SW 1271 (cell line): Measurements from ENCODE around the gene KLHL17.

Experiments
- DNase-seq, 2 experiments: peaks; one replicate each; lab custom pipeline; 2025; lab: John Stamatoyannopoulos, UW

KLHL17 gene

DNA sequence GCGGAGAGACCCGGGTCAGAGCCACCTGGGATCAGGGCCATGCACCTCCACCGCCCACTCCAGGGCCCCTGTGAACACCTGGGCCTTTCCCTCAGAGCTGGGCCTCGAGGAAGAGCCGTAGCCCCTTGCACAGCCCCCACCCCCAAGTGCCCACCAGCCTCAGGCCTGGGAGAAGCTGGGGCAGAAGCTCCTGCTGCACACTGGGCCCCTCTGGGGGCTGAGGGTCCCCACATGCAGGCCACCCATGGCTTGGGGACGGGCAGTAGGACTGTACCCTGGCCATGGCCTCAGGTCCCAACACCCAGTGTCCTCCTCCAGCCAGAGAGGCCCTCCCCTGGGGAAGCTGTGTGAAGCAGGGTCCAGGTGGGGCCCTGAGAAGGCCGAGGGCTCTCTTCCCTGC, 7.8 kb upstream of the KLHL17 start:
- no peak for DNase-seq

DNA sequence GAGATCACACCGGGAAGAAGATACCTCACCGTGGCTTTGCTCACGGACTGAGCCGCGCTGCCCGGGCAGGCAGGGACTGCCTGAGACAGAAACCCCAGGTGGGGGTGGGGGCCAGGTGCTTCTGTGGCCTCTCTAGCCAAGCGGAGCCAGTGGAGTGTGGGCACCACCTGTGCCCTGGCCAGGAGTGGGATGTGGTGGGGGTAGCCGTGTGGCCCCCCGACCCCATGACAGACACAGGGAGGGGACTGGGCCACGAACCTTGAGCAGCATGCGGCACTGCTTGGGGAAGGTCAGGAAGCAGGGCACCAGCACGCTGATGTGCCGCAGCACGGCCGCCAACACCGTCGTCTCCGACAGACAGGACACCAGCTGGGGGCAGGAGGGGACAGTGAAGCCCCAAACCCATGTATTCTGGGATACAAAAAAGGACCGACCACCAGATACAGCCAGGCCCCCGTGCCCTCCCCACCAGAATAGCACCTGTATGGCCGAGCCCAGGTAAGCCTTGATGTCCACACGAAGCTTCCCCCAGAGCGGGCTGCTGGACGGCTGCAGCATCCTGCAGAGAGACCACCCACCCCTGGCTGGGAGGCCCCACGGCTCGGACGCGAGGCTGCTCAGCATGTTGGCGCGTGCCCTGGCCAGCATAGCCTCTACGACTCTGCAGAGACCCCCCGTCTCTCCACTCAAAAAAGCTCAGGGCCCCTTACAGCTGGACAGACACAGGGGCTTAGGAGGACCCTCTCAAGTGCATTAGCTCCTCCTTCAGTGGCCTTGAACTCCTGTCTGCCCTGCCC, 6.7 kb upstream of the KLHL17 start:
- no peak for DNase-seq

DNA sequence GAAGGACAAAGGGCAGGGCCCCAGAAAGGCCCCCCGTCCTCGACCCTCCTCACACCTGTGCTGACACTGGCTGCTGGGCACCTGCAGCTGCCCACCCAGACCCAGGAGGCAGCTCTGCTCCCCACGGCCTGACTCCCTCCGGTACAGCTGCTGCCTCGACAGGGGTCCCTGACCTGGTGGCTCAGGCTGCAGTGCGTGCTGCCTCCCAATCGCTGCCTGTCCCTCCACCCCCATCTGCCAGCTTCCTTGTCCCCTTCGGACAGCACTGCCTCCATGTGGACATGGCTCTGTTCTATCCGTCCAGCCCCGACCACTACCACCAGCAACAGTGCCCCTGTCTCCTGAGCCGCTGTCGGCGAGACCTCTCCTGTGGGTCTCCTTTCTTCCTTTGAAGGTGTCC, 5.5 kb upstream of the KLHL17 start:
- DNase-seq, result no peak

DNA sequence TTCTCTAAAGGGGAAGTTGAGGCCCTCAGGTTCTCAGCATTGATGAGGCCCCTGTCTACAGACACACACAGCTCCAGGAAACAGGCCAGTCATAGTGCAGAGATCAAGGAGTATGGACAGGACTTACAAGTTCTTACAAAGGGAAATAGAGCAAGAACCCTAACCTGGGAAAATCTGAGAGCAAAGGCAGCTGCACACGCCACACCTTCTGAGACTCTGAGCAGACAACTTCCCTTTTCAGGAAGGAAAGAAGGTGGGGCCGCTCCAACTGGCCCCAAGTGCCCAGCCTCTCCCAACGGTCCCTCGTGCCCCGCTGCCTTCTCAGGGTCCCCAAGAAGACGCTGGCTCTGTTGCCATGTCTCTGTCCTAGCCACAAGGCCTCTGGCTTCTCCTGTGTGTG, 4.9 kb upstream of the KLHL17 start:
- DNase-seq, result no peak

DNA sequence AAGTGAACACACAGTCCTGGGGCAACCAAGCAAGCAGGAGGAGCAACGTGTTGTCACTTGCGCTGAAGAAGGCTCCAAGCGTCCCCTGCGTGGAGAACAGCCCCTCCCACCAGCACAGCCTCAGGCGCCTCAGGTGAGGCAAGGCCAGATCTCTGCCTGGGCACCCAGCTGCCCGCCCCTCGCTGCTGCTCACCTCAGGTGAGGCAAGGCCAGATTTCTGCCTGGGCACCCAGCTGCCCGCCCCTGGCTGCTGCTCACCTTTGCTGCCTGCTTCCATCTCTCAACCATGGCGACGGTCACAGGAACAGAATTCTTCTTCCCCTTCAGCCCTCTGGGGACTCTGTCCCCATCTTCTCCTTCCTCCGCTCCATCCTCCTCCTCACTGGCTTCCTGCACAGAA, 3.7 kb upstream of the KLHL17 start:
- no peak for DNase-seq

DNA sequence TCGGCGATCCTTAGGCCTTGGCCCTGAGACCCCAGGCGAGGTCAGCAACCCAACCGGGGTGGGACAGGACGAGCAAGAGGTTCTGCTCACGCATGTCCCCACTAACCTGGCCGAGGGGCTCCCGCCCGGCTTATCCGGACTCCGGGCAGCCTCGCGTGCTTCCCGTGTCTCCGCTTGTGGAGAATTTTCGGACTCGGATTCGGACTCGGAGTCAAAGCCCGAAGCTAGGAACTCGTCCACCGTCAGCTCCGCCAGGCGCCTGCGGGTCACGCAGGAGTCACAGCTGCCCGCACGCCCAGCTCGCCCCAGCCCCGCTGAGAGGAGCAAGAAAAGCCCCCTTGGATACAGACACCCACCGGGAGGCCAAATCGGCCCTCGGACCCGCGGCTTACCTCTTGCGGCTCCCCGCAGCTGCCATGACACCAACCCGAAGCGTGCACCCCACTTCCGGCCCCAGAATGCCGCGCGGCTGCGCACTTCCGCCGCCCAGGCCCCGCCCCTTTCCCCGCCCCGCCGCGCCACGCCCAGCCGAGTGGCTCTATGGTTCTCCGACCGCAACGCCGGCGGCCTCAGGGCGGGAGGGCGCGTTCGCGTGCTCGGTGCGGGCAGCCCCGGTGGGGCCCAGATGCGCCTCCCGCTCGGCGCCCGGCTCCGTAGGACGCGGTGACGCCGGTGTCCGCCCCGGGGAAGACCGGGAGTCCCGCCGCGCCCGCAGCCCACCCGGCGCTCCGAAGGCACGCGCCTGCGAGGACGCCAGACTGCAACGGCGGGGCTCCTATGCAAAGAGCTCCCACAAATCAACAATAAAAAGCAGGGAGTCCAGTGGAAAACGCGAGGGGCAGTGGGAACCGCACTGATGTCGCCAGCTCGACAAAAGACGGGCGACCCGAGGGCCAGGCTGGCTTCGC, 1.3 kb upstream of the KLHL17 start, which contains the start of gene NOC2L:
Gene NOC2L, minus strand, starts transcription at position 434 of the 908 bp plus-strand sequence. Its CDS starts 16 bp downstream, at position 418.
- DNase-seq, result peak; percentile 29 to 69

DNA sequence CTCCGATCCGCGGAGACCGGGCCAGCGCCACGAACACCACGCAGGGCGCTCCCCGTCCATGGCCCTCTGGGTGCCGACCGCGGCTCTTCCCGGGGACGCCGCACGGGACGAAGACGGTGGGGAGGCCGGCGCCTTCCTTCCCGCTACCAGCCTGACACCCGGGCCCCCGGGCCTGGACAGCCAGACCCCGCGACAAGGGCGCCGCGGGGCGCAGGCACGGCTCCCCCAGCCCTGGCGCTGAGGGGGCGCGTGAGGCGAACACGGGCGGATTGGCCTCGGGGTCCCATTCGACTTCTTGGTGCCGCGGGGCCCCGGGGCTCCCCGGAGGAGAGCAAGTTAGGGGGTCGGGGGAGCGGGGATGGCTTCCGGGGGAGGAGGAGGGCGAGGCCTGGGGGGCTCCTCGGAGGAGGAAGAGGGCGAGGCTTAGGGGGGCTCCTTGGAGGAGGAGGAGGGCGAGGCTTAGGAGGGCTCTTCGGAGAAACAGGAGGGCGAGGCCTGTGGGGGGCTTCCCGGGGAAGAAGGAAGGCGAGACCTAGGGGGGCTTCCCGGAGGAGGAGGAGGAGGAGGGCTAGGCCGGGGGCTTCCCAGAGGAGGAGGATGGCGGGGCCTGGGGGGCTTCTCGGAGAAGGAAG, 537 bp upstream of the KLHL17 start:
- no peak for DNase-seq

DNA sequence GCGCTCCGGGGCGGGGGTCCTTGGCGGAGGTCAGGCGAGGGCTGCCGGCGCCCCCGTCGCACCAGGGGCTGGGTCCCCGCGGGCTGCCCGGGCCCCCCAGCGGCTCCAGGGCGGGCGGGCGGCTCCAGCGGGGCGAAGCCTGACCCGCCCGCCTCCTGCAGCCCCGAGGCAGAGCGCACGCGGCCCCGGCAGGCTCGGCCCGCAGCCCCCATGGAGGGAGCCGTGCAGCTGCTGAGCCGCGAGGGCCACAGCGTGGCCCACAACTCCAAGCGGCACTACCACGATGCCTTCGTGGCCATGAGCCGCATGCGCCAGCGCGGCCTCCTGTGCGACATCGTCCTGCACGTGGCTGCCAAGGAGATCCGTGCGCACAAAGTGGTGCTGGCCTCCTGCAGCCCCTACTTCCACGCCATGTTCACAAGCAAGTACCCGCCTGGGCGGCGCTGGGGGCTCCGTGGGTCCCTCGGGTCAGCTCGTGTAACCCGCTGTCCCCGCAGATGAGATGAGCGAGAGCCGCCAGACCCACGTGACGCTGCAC, 817 bp downstream of the KLHL17 start:
- DNase-seq, result no peak

DNA sequence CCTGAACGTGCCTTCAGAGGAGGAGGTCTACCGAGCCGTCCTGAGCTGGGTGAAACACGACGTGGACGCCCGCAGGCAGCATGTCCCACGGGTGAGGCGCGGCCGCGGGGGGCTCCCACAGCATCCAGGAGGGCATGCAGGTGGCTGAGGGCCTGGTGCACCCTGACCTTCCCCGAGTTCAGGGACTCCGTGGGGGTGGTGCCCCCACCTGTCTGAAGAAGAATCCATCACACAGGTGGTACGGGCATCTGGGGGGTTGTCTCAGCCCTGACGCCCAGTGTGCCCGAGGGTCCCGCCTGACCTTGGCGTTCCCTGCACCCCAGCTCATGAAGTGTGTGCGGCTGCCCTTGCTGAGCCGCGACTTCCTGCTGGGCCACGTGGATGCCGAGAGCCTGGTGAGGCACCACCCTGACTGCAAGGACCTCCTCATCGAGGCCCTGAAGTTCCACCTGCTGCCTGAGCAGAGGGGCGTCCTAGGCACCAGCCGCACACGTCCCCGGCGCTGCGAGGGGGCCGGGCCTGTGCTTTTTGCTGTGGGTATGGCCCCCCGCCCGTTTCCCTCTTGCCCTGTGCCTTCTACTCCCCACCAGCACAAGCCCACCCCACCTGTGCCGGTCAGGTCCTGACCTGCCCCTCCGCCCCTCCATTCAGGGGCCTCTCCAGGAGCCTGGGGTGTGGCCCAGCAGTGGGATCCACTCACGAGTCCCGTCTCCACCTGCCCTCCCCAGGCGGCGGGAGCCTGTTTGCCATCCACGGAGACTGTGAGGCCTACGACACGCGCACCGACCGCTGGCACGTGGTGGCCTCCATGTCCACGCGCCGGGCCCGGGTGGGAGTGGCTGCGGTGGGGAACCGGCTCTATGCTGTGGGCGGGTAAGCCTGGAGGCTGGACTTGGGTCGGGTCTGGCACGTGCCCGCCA, 2.3 kb downstream of the KLHL17 start:
- no peak for DNase-seq

DNA sequence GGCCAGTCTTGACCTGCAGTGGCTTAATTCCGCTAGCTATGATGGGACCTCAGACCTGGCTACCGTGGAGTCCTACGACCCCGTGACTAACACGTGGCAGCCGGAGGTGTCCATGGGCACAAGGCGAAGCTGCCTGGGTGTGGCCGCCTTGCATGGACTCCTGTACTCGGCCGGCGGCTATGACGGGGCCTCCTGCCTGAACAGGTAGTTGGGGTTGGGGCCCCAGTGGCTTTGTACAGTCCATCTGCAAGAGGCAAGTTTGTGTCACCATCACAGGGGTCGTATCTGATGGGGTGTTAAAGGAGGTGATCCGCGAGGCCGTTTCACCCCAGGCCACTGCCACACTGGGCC, 2.9 kb downstream of the KLHL17 start:
- DNase-seq, result no peak

DNA sequence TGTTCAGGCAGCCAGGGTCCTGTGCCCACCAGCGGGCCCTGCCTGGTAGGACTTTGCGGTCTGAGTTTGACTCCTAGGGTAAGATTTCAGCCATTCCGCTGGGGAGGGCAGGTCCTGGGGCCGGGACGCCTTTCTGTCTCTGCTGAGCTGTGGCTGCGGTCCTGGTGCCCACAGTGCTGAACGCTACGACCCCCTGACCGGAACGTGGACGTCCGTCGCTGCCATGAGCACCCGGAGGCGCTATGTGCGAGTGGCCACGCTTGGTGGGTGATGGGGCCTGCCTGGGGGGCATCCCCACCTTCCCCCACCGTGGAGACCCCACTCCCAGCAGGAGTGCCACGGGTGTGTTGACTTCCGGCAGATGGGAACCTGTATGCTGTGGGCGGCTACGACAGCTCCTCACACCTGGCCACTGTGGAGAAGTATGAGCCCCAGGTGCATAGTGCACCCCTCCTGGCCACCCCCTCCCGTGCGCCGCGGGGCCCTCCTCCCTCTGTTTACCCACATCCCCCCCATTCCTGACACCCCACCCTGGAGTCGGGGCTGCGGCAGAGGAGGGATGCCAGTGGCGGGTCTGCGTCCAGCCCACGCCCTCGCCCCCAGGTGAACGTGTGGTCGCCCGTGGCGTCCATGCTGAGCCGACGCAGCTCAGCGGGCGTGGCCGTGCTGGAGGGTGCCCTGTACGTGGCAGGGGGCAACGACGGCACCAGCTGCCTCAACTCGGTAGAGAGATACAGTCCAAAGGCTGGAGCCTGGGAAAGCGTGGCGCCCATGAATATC, 3.6 kb downstream of the KLHL17 start:
- no peak for DNase-seq

DNA sequence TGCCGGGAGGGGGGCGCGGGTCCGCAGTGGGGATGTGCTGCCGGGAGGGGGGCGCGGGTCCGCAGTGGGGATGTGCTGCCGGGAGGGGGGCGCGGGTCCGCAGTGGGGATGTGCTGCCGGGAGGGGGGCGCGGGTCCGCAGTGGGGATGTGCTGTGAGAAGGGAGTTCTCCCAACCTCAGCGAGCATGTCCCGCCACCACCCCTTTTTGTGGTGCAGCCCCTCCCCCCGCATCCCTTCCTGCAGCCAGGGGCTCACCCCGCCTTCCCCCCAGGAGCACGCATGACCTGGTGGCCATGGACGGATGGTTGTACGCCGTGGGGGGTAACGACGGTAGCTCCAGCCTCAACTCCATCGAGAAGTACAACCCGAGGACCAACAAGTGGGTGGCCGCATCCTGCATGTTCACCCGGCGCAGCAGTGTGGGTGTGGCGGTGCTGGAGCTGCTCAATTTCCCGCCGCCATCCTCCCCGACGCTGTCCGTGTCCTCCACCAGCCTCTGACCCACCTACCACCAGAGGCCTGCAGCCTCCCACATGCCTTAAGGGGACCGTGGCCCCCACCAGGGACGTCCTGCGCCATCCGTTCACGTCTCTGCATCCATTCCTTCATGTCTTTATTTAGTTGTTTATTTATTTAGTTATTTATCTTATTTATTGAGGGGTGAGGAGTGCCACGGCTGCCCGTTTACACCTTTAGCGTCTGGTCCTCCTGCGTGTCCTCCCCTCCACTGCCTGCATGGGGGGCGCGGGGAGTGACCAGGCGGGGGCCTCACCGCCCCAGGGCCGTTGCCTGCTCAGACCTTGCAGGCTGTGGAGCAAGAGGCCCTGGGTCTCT, 4.5 kb downstream of the KLHL17 start:
- no peak for DNase-seq

DNA sequence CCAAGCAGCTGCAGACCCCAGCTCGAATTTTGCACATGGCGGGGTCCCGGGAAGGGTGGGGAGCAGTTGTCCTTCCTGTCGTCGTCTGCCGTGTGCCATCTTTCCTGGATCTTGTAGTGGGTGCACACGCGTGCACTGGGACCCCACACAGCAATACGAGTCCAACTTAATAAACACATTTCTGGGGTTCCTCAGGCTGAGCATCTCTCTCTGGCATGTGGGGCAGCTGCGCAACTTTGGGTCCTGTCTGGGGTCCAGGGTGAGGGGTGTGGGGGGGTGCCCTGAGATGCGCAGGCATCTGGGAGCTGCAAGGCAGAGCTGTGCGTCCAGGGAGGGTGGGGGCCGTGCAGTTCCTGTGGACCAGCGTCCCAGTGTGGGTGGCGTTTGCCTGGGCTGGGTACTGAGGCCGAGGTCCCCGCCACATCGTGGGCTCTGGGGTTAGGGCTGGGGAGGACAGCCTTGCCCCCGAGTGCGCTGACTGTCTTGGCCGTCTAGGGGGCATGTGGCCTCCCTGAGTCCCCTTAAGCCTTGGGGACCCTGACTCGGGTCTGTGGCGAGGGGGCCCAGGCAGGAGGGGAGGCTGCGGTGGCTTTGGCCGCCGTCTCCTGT, 5.2 kb downstream of the KLHL17 start:
- DNase-seq, result no peak

DNA sequence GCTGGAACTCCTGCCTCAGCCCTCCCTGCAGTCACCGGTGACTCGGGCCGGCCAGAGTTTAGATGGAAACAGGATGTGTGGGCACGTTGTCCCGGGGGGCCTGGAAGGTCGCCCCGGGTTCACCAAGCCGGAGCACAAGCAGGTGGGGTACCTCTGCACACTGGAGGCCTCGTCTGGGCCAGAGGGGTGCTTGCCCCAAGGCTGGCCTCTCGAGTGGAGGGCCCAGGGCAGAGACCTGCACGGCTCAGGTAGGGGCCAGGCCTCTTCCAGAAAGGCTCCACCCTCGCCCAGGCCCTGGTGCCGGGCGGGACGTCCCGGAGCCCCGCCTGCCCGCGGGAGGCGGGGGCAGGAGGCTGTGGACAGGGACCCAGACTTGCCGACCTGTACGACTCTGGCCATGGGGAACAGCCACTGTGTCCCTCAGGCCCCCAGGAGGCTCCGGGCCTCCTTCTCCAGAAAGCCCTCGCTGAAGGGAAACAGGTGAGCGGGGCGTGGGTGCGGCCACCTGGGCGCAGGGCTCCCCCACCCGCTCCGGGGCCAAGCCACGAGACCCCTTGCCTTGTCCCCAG, 5.8 kb downstream of the KLHL17 start, which contains the start of gene PLEKHN1:
Gene PLEKHN1, plus strand, starts transcription at position 348 of the 569 bp plus-strand sequence. Its CDS starts 50 bp downstream, at position 398.
- peak; percentile 46 to 67 for DNase-seq

DNA sequence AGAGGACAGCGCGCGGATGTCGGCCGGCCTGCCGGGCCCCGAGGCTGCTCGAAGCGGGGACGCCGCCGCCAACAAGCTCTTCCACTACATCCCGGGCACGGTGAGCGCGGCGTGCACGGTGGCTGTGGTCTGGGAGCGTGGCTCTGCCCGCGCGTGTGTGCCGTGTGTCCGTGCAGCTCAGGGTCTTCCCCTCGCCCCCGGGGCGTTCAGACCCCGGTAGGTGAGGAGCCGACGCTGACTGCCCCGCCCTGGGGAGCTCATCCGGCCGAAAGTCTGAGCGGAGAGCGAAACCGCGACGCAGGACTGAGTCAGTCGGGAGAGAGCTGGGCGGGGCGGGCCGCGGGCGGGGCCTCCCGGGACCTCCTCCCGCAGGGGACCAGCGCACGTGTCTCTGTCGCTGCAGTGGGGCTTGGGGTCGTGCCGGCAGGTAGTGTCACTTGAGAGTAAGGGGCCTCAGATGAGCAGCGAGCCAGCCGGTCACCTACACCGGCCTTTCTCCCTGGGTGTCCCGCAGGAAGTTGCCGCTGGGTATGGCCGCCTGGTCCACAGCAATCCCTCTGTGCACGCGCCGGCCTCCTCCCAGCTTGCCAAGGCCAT, 6.4 kb downstream of the KLHL17 start:
- peak in 1 of 2 experiments; percentile 52 for DNase-seq

DNA sequence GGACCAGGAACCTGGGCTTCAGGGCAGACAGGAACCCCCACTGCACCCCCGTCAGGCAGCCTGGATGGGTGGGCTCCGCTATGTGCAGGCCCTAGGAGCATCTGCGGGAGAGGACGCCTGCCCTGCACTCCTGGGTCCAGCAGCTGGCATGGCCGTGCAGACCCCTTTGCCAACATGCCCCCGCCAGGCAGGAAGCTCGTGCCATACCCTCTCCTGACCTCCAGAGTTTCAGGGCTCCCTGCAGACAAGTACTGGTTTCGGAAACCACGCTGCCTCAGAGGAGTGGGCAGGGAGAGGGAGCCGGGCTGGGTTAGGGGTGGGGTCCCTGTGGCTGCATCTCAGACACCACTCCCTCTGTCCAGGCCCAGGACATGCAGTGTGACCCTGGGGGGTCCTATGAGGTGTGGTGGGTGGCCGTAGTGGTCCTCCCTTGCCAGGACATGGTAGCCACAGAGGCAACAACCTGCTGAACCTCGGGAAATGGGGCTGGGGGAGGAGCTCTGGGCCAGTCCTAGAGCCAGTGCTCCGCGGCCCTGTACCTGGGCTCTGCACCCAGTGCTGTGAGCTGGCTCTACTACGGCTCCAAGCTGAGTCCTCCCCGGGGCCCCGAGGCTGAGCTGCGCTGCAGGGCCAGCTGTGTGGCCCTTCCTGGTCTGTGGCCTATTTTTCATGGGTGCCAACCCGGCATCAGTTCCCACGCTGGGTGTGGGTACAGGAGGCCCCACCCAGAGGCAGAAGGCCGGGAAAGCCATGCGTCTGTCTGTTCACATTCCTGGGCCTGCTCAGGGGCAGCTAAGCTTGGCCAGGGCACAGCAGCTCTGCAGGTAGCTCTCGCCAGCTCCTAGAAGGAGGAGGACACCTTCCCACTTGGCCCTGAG, 7.3 kb downstream of the KLHL17 start:
- no peak for DNase-seq

DNA sequence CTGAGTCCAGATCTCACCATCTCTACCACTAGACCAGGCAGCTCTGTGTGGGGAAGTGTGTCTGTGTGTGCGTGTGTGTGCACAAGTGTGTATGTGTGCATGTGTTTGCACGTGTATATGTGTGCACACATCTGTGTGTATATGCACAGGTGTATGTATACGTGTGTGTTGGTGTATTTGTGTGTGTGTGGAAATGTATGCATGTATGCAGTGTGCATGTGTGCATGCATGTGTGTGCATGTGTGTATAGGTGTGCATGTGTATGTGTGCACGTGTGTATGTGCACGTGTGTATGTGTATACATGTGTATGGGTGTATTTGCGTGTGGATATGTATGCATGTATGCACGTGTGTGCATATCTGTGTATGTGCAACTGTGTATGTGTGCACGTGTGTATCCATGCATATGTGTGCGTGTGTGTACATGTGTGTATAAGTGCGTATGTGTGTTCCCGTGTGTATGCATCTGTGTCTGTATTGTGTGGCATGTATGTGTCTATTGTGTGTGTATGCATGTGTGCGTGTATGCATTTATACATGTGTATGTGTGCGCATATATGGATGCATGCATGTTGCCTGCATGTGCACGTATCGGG, 9.0 kb downstream of the KLHL17 start:
- DNase-seq, result no peak
